Stomach (tissue), 9 donors: ENCODE data around the gene NTRK3. TPM values are rescaled to one million over a fixed set of nuclear protein-coding genes. Genes with fewer than 3 reads are reported as not detected.
"Not testable (repeated sequence)": the region's sequence is repeated elsewhere in the genome, so short reads cannot be mapped to it uniquely, and the experiment has no call there.

ENCODE experiments used
- DNase-seq, 2 donors: peaks; one replicate each; pipeline versions ENCODE4 v3.0.0 to v3.0.0-alpha.2; 2013 to 2019
- H3K27ac ChIP-seq, 5 donors: fragments of 200-600 bp in 4 of 5; sonication (generic) in 4 of 5; one replicate each; pipeline ENCODE4 v1.5.1; 2013 to 2019; ENCODE audit warnings: mild to moderate bottlenecking in 1 of 5, moderate library complexity in 1 of 5
- H3K27me3 ChIP-seq, 3 donors: fragments of 200-600 bp; sonication (generic); one replicate each; pipeline ENCODE4 v1.5.1; 2017 to 2019; ENCODE audit warnings: mixed run types in 1 of 3
- H3K36me3 ChIP-seq, 4 donors: fragments of 200-600 bp; sonication (generic); 1 replicate in 3 of 4; 2 replicates in 1 of 4; pipeline ENCODE4 v1.5.1; 2016 to 2019
- H3K4me1 ChIP-seq, 4 donors: fragments of 200-600 bp; sonication (generic); one replicate each; pipeline ENCODE4 v1.5.1; 2016 to 2019
- H3K4me3 ChIP-seq, 4 donors: fragments of 200-600 bp; sonication (generic) in 3 of 4; one replicate each; pipeline ENCODE4 v1.5.1; 2016 to 2019; ENCODE audit warnings: mild to moderate bottlenecking in 1 of 4
- H3K9me3 ChIP-seq, 4 donors: fragments of 200-600 bp; sonication (generic); one replicate each; pipeline ENCODE4 v1.5.1; 2016 to 2019
- CTCF ChIP-seq, 7 experiments: fragments of 450-650 bp in 4 of 7; fragments of 200-600 bp in 3 of 7; sonication (generic) in 3 of 7; IDR thresholded peaks; one replicate each; pipeline ENCODE4 v1.5.1; 2016 to 2019; ENCODE audit warnings: antibody characterized with exemption in 7 of 7, control low read depth in 2 of 7, mild to moderate bottlenecking in 1 of 7
- EP300 ChIP-seq: sonication (generic); formaldehyde crosslinking; IDR thresholded peaks from one replicate; pipeline ENCODE4 v1.6.1; 2017; ENCODE audit warnings: antibody characterized with exemption
- POLR2A ChIP-seq, 4 donors: fragments of 450-650 bp; IDR thresholded peaks; one replicate each; pipeline ENCODE4 v1.6.1; 2016; ENCODE audit warnings: antibody characterized with exemption in 4 of 4, control low read depth in 2 of 4, mild to moderate bottlenecking in 1 of 4, moderate library complexity in 1 of 4
- POLR2AphosphoS5 ChIP-seq, 3 donors: sonication (generic); formaldehyde crosslinking; IDR thresholded peaks; one replicate each; pipeline ENCODE4 v1.6.1; 2016; ENCODE audit warnings: antibody characterized with exemption in 3 of 3
- WGBS, 5 donors: extraction: QIAGEN DNeasy Blood & Tissue Kit in 3 of 5; methylation state at CpG; one replicate each; pipeline versions ENCODE4 v1.1.5 to v1.1.7; 2013 to 2018; 5-methylcytosine and 5-hydroxymethylcytosine counted together
- intact Hi-C: fragments of 100-400 bp; cut with DNase I; formaldehyde crosslinking; loops from one replicate; pipeline ENCODE4 v1.15.1; 2023; ENCODE audit warnings: low total_unique reads
- polyA plus RNA-seq, 3 donors: library from polyadenylated mRNA; stranded (reverse); fragments of 200-250 nt; gene quantifications; one replicate each; pipeline ENCODE4 v1.2.3, GENCODE V29; 2013
- total RNA-seq, 5 donors: library from RNA; depleted of rRNA; stranded (reverse); fragments of >200 nt; gene quantifications; one replicate each; pipeline versions ENCODE4 v1.1.0 to v1.2.3, GENCODE V29; 2014 to 2016
- donor health status: healthy with polysubstance abuse.
- donor health status: Bipolar disorder and iron deficiency.
- donor health status: healthy.

Gene NTRK3
- total and polyA plus RNA-seq, 8 donors: under 0.01 to 18.2 (median 1.0) TPM; not detected in 1

GRCh38 chr15:88040516-88040915, 216.0 kb downstream of the NTRK3 start:
- Histone ChIP-seq H3K36me3 (no peaks in the 10 kb centered on the region), H3K9me3 (no peaks in the 10 kb centered on the region), H3K4me3 (no peak overlapping the region), H3K4me1 (no peaks in the 10 kb centered on the region), H3K27ac (no peak overlapping the region), H3K27me3 (peaks cover 0 to 3% (median 0%) of the 10 kb centered on the region in 3 donors)
- no peak for DNase-seq
- intact Hi-C loops: no loop called here
- 45 to 57% (median 49%) methylated on average over 1 of the region's 1 CpG for WGBS, 5 donors
- TF ChIP-seq CTCF (IDR thresholded peaks at IDR 0.05) (no peak), EP300 (no peak), POLR2A (IDR thresholded peaks at IDR 0.05) (no peak), POLR2AphosphoS5 (IDR thresholded peaks at IDR 0.05) (no peak)

DNA sequence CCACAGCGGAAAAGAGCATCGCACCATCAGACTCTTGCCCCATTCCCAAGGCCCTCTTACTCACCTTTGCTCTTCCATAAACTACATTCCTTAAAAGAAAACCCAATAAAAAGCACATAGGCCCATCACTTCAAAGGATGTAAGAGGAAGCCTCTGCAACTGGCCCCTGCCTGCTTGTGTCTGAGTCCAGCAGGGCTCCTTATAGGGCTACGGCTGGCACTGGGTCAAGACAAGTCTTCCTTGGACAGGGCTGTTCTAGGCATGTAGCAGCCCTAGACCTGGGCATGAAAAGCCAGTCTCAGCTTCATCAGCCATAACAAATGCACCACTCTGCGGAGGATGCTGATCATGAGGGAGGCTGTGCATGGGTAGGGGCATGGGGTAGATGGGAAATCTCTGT, 218.3 kb downstream of the NTRK3 start:
- Histone ChIP-seq H3K4me3 (no peak overlapping the region), H3K27ac (no peak overlapping the region), H3K36me3 (no peaks in the 10 kb centered on the region), H3K9me3 (no peaks in the 10 kb centered on the region), H3K4me1 (no peaks in the 10 kb centered on the region), H3K27me3 (peaks cover 0 to 3% (median 0%) of the 10 kb centered on the region in 3 donors)
- no peak for TF ChIP-seq POLR2A (IDR thresholded peaks at IDR 0.05)
- TF ChIP-seq CTCF (IDR thresholded peaks at IDR 0.05): no peak
- no peak for TF ChIP-seq POLR2AphosphoS5 (IDR thresholded peaks at IDR 0.05)
- no peak for DNase-seq
- WGBS, 5 donors: 91 to 97% (median 95%) methylated on average over 4 of the region's 4 CpGs
- intact Hi-C loops: no loop called here

DNA sequence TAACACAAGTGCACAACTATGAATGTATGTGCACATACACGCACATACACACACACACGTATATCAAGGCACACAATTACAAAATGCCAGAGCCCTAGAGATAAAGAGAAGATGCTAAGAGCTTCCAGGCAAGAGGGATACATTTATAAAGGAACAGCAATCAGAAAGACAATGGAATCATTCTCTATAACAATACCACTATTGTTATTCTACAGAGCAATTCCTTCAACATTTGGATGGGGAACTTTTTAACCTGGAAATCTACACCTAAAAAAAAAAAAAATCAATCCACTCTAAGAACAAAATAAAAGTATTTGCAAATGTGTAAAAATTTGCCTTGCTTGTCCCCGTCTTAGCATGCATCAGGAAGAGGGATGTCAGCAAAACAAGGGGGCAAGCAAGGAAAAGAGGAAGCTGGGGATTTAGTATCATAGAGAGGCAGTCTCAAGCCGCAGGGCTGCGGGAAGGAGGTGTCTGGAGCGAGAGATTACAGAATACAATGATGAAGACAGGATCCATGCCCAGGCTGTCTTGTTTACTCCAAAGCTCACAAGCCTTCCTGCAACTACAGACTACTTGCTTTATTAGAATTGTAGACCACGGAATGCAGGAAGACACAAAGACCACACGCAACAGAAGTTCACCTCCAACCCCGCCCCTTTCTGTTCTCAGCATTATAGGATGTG, 220.2 kb downstream of the NTRK3 start:
- Histone ChIP-seq H3K4me1 (no peaks in the 10 kb centered on the region), H3K27ac (no peak overlapping the region), H3K4me3 (no peak overlapping the region), H3K9me3 (no peaks in the 10 kb centered on the region), H3K36me3 (no peaks in the 10 kb centered on the region), H3K27me3 (peaks cover 0 to 15% (median 0%) of the 10 kb centered on the region in 3 donors)
- WGBS, 5 donors: 36 to 44% (median 42%) methylated on average over 9 of the region's 9 CpGs
- intact Hi-C loops: no loop called here
- no peak for TF ChIP-seq EP300
- no peak for TF ChIP-seq CTCF (IDR thresholded peaks at IDR 0.05)
- TF ChIP-seq POLR2AphosphoS5 (IDR thresholded peaks at IDR 0.05): no peak
- TF ChIP-seq POLR2A (IDR thresholded peaks at IDR 0.05): no peak
- DNase-seq: no peak

GRCh38 chr15:88035381-88035780, 221.2 kb downstream of the NTRK3 start:
- 68 to 74% (median 72%) methylated on average over 5 of the region's 5 CpGs for WGBS, 5 donors
- H3K4me3 ChIP-seq: no peak overlapping the region

GRCh38 chr15:88033421-88033820, 223.1 kb downstream of the NTRK3 start:
- intact Hi-C loops, H3K27ac ChIP-seq, H3K36me3 ChIP-seq, H3K9me3 ChIP-seq, DNase-seq, H3K4me3 ChIP-seq, H3K4me1 ChIP-seq: not testable (repeated sequence)
- H3K27me3 ChIP-seq: peaks cover 0 to 14% (median 0%) of the 10 kb centered on the region in 3 donors
- WGBS, 5 donors: 78 to 94% (median 91%) methylated on average over 5 of the region's 5 CpGs

More at GRCh38 chr15:88035381-88035780, 221.2 kb downstream of the NTRK3 start:
- H3K36me3 ChIP-seq: no peaks in the 10 kb centered on the region
- TF ChIP-seq EP300 (no peak), POLR2AphosphoS5 (IDR thresholded peaks at IDR 0.05) (no peak), CTCF (IDR thresholded peaks at IDR 0.05) (no peak)
- no peak for DNase-seq
- intact Hi-C loops: no loop called here
- peaks cover 0 to 15% (median 0%) of the 10 kb centered on the region in 3 donors for H3K27me3 ChIP-seq
- H3K9me3 ChIP-seq: no peaks in the 10 kb centered on the region
- H3K27ac ChIP-seq: no peak overlapping the region
- no peaks in the 10 kb centered on the region for H3K4me1 ChIP-seq
